Measurements from ENCODE around the gene TNFRSF12A. TPM values are rescaled to one million over a fixed set of nuclear protein-coding genes. Genes with fewer than 3 reads are reported as not detected.
A peak's percentile ranks its signal among the peaks of the same experiment; 100 is the strongest.

The TNFRSF12A gene
- total and polyA plus RNA-seq, 10 of the 15 experiments (the other 5 are each of a cell fraction or from before 2014, with no cell fraction given), result 0.35 to 1.7 (median 1.2) TPM; not detected in 2

GRCh38 chr16:2980227-2981176 is 39.7 kb upstream of the TNFRSF12A start, which contains the start of gene PKMYT1 (continued):
- TF ChIP-seq NRF1 (conservative IDR thresholded peaks at IDR 0.05; ENCODE audit: low read depth, low read length) (peak; percentile 85), PRDM15 (CRISPR knock-in tag; IDR thresholded peaks at IDR 0.05) (no peak), PML (IDR thresholded peaks at IDR 0.05; ENCODE audit: low read length) (peak; percentile 58; the same call in 1 of the 2 replicates), KDM1A (IDR thresholded peaks at IDR 0.05; ENCODE audit: borderline replicate concordance) (no peak), ZNF687 (IDR thresholded peaks at IDR 0.05) (peak; percentile 79), POLR2AphosphoS5 (IDR thresholded peaks at IDR 0.05; ENCODE audit: low read length) (peak; percentile 87), ATF7 (IDR thresholded peaks at IDR 0.05; ENCODE audit: low read depth) (0 out of 2 replicates have a peak, but pooled peaks have one; percentile 33), PAX8 (IDR thresholded peaks at IDR 0.05) (no peak), EGR1 (IDR thresholded peaks at IDR 0.05; ENCODE audit: borderline replicate concordance in 1 of 2, low read depth in 2 of 2, low read length in 2 of 2) (peak in 1 of 2 experiments; percentile 99; a peak in 2 of 3 replicates), MXI1 (IDR thresholded peaks at IDR 0.05; ENCODE audit: low read depth, low read length) (peak; percentile 79), STAT1 (conservative IDR thresholded peaks at IDR 0.05) (peak; percentile 86; the same call in 1 of the 2 replicates), E2F4 (IDR thresholded peaks at IDR 0.05; ENCODE audit: low read depth, low read length) (peak; percentile 75; the same call in 1 of the 2 replicates), SIN3A (IDR thresholded peaks at IDR 0.05; ENCODE audit: low read depth, low read length) (peak; percentile 89), IRF3 (IDR thresholded peaks at IDR 0.05) (no peak), ZSCAN29 (IDR thresholded peaks at IDR 0.05) (0 out of 2 replicates have a peak, but pooled peaks have one; percentile 18), POLR2A (IDR thresholded peaks at IDR 0.05; ENCODE audit: low read depth, low read length) (peak; percentile 98), RB1 (IDR thresholded peaks at IDR 0.05; ENCODE audit: borderline replicate concordance) (peak; percentile 81; the same call in 1 of the 2 replicates), BACH1 (IDR thresholded peaks at IDR 0.05; ENCODE audit: borderline replicate concordance) (peak; percentile 77), LARP7 (IDR thresholded peaks at IDR 0.05) (peak; percentile 93), ZZZ3 (IDR thresholded peaks at IDR 0.05; ENCODE audit: control insufficient read depth, insufficient read length, low read depth) (no peak)
